Smooth muscle cell (in vitro differentiated cells): ENCODE data around the gene NDUFB3. TPM values are rescaled to one million over a fixed set of nuclear protein-coding genes. Genes with fewer than 3 reads are reported as not detected.

Source experiments
- DNase-seq: peaks from one replicate; lab custom pipeline; 2025; ENCODE audit not compliant: unreplicated experiment; lab: John Stamatoyannopoulos, UW
- H2AFZ ChIP-seq: fragments of 200-600 bp; sonication (generic); 2 replicates; pipeline ENCODE4 v1.6.0; 2016; ENCODE audit warnings: antibody characterized with exemption, low read depth, mild to moderate bottlenecking
- H3F3A ChIP-seq: fragments of 200-600 bp; sonication (generic); 2 replicates; pipeline ENCODE4 v1.6.0; 2017; ENCODE audit warnings: antibody characterized with exemption, low read depth
- H3K27ac ChIP-seq: fragments of 200-600 bp; sonication (generic); 2 replicates; pipeline ENCODE4 v1.5.1; 2016; ENCODE audit warnings: low read depth, mild to moderate bottlenecking
- H3K27me3 ChIP-seq: fragments of 200-600 bp; sonication (generic); 2 replicates; pipeline ENCODE4 v1.6.1; 2016; ENCODE audit warnings: low read depth, mild to moderate bottlenecking
- H3K36me3 ChIP-seq: fragments of 200-600 bp; sonication (generic); 2 replicates; pipeline ENCODE4 v1.5.1; 2016; ENCODE audit warnings: low read depth
- H3K4me1 ChIP-seq: fragments of 200-600 bp; sonication (generic); 2 replicates; pipeline ENCODE4 v1.5.1; 2016; ENCODE audit warnings: low read depth
- H3K4me2 ChIP-seq: fragments of 200-600 bp; sonication (generic); 2 replicates; pipeline ENCODE4 v1.6.0; 2016; ENCODE audit warnings: mild to moderate bottlenecking
- H3K4me3 ChIP-seq: fragments of 200-600 bp; sonication (generic); 2 replicates; pipeline ENCODE4 v1.5.1; 2016; ENCODE audit warnings: mild to moderate bottlenecking
- H3K79me2 ChIP-seq: fragments of 200-600 bp; sonication (generic); 2 replicates; pipeline ENCODE4 v1.6.0; 2016; ENCODE audit warnings: low read depth, mild to moderate bottlenecking
- H3K9ac ChIP-seq: fragments of 200-600 bp; sonication (generic); 2 replicates; pipeline ENCODE4 v1.6.0; 2016; ENCODE audit warnings: low read depth
- H3K9me3 ChIP-seq: fragments of 200-600 bp; sonication (generic); replicated peaks from 2 replicates; pipeline ENCODE4 v1.5.1; 2016; ENCODE audit warnings: low read depth
- H4K20me1 ChIP-seq: fragments of 200-600 bp; sonication (generic); 2 replicates; pipeline ENCODE4 v1.6.0; 2016; ENCODE audit warnings: low read depth
- WGBS: methylation state at CpG from one replicate; pipeline ENCODE4 v1.1.7; 2016; ENCODE audit warnings: low lambda C conversion rate; 5-methylcytosine and 5-hydroxymethylcytosine counted together
- polyA plus RNA-seq: library from polyadenylated mRNA; unstranded; fragments of >200 nt; fragmentation: Nextera tagmentation; extraction: Ambion mirVana; gene quantifications from 2 replicates; pipeline ENCODE4 v1.2.1, GENCODE V29; 2016
- total RNA-seq: library from RNA; depleted of rRNA; stranded (reverse); fragments of >200 nt; gene quantifications from 2 replicates; pipeline ENCODE4 v1.2.3, GENCODE V29; 2014
- TF ChIP-seq, protein P1 (sequence below): fragments of 200-600 bp; sonication (generic); IDR thresholded peaks from 2 replicates; pipeline ENCODE4 v1.5.1; 2017; ENCODE audit warnings: borderline replicate concordance, mild to moderate bottlenecking, antibody characterized with exemption; ENCODE audit not compliant: insufficient read depth, poor library complexity, severe bottlenecking

NDUFB3 gene
- total and polyA plus RNA-seq, 2 experiments from 2014 or later = 88.6 to 216 TPM

DNA sequence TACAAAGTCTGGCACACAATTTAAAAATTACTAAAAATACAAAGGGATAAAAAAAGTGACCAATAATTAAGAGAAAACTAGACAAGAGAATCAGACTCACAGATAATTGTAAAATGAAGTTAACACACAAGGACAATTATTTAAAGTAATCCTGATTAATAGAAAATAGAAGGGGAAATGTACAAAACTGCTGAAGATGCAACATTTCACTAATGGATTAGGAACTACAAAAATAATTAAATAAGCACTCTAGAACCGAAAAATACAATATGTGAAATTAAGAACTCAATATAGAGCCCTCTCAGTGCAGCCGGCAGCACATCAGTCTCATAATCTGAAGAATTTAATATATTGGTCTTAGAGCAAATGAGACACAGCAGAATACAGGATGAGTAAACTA, 24.9 kb upstream of the NDUFB3 start:
- peaks cover 46% of the 10 kb centered on the region for H4K20me1 ChIP-seq
- H3K27me3 ChIP-seq = no peaks in the 10 kb centered on the region
- H3K4me3 ChIP-seq = no peak overlapping the region
- no peaks in the 10 kb centered on the region for H3F3A ChIP-seq
- 98% methylated on average over 2 of the region's 2 CpGs for WGBS
- no peaks in the 10 kb centered on the region for H3K9me3 ChIP-seq
- no peak for DNase-seq
- H2AFZ ChIP-seq = no peak overlapping the region
- no peak overlapping the region for H3K4me2 ChIP-seq
- TF ChIP-seq, protein P1, sequence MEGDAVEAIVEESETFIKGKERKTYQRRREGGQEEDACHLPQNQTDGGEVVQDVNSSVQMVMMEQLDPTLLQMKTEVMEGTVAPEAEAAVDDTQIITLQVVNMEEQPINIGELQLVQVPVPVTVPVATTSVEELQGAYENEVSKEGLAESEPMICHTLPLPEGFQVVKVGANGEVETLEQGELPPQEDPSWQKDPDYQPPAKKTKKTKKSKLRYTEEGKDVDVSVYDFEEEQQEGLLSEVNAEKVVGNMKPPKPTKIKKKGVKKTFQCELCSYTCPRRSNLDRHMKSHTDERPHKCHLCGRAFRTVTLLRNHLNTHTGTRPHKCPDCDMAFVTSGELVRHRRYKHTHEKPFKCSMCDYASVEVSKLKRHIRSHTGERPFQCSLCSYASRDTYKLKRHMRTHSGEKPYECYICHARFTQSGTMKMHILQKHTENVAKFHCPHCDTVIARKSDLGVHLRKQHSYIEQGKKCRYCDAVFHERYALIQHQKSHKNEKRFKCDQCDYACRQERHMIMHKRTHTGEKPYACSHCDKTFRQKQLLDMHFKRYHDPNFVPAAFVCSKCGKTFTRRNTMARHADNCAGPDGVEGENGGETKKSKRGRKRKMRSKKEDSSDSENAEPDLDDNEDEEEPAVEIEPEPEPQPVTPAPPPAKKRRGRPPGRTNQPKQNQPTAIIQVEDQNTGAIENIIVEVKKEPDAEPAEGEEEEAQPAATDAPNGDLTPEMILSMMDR = no peak
- no peak overlapping the region for H3K9ac ChIP-seq
- H3K36me3 ChIP-seq = no peaks in the 10 kb centered on the region
- H3K4me1 ChIP-seq = no peaks in the 10 kb centered on the region
- H3K27ac ChIP-seq = no peak overlapping the region
- peaks cover 64% of the 10 kb centered on the region for H3K79me2 ChIP-seq

DNA sequence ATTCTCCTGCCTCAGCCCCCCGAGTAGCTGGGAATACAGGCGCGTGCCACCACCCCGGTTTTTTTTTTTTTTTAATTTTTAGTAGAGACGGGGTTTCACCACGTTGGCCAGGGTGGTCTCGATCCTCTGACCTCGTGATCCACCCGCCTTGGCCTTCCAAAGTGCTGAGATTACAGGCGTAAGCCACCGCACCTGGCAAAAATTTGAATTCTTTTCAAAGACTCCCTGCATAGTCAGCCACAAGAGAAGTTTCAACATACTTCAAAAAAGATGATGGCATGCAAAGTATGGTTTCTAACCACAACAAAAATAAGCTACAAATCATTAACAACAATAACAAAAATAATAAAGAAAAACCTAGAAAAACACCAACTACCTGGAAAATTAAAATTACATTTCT, 22.3 kb upstream of the NDUFB3 start:
- DNase-seq = no peak
- Histone ChIP-seq H3K9ac (no peak overlapping the region), H2AFZ (no peak overlapping the region), H3K4me3 (no peak overlapping the region), H3K27ac (no peak overlapping the region), H3K9me3 (no peaks in the 10 kb centered on the region), H4K20me1 (peaks cover 65% of the 10 kb centered on the region), H3K27me3 (no peaks in the 10 kb centered on the region), H3K4me2 (no peak overlapping the region), H3K36me3 (no peaks in the 10 kb centered on the region), H3K4me1 (no peaks in the 10 kb centered on the region), H3K79me2 (peaks cover 86% of the 10 kb centered on the region), H3F3A (no peaks in the 10 kb centered on the region)
- TF ChIP-seq, protein P1 = no peak
- 90% methylated on average over 11 of the region's 11 CpGs for WGBS

DNA sequence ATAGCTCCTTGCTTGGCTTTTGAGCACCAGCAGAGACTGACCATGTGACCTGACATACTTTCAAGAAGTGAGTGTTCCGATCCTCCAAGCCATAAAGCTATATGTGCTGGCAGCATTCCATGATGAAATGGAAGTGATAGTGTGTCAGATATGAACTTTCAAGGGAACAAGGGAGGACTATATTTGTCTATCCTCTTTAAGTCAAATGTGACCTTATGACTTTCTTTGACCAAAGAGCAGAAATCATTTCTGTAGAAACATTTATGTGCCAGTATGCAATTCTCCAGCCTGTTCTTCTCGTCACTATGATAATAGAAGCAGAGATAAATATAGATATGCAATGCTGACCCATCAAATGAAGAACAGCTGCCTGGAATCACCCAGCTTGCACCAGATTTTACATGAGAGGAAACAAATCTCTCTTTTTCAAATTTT, 14.7 kb upstream of the NDUFB3 start:
- TF ChIP-seq, protein P1 = no peak
- WGBS = 54% methylated on average over 2 of the region's 2 CpGs
- H3F3A ChIP-seq = no peaks in the 10 kb centered on the region
- H3K36me3 ChIP-seq = no peaks in the 10 kb centered on the region
- no peak overlapping the region for H2AFZ ChIP-seq
- H3K4me1 ChIP-seq = no peaks in the 10 kb centered on the region
- no peak overlapping the region for H3K4me2 ChIP-seq
- H3K9me3 ChIP-seq = no peaks in the 10 kb centered on the region
- H3K79me2 ChIP-seq = peaks cover 89% of the 10 kb centered on the region
- no peak for DNase-seq
- no peak overlapping the region for H3K27ac ChIP-seq
- H3K4me3 ChIP-seq = no peak overlapping the region
- H3K9ac ChIP-seq = no peak overlapping the region
- H4K20me1 ChIP-seq = peaks cover 88% of the 10 kb centered on the region
- H3K27me3 ChIP-seq = no peaks in the 10 kb centered on the region

DNA sequence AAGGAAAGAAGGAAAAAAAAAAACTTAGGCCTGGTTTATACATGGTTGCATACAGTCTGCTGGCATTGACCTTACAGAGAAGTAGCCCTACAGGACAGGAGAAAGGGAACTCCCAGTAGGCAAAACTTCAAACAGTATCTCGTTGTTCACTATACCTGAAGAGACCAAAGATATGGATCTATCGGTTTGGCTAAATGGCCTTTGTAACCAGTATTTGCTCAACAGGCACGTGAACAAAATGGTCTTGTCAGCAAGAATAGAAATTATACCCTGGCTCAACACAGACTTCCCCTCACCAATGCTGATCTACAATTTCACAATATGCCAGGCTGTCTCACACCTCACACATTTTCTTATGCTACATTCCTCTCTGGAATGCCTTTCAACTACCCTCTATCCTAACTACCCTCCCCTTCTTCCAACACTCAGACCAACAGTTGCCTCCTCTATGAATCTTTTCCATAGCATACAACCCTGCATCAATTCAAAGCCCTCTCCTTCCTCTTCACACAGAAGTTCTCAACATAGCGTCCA, 14.0 kb upstream of the NDUFB3 start:
- Histone ChIP-seq H2AFZ (no peak overlapping the region), H3K27me3 (no peaks in the 10 kb centered on the region), H3F3A (no peaks in the 10 kb centered on the region), H3K4me2 (no peak overlapping the region), H3K9ac (no peak overlapping the region), H3K4me3 (no peak overlapping the region), H4K20me1 (peaks cover 83% of the 10 kb centered on the region), H3K27ac (no peak overlapping the region), H3K36me3 (no peaks in the 10 kb centered on the region), H3K79me2 (peaks cover 87% of the 10 kb centered on the region), H3K9me3 (no peaks in the 10 kb centered on the region), H3K4me1 (no peaks in the 10 kb centered on the region)
- TF ChIP-seq, protein P1 = no peak
- no peak for DNase-seq
- 81% methylated on average over 4 of the region's 4 CpGs for WGBS
